Measurements from ENCODE around the gene CPNE4. TPM values are rescaled to one million over a fixed set of nuclear protein-coding genes. Genes with fewer than 3 reads are reported as not detected.

The CPNE4 gene
- total RNA-seq, 1 experiment from 2014 or later = 0.41 TPM

GRCh38 chr3:132001999-132002398 is 32.8 kb downstream of the CPNE4 start:
- no peak for DNase-seq
- POLR2A ChIA-PET = no interaction called here
- no peak overlapping the region for H3K27ac Mint-ChIP-seq (ENCODE audit: unreplicated experiment)
- no peaks in the 10 kb centered on the region for H3K9me3 Mint-ChIP-seq (ENCODE audit: unreplicated experiment)
- no peaks in the 10 kb centered on the region for H3K36me3 Mint-ChIP-seq (ENCODE audit: insufficient read depth, unreplicated experiment)
- Histone ChIP-seq H3K9me3 (no peaks in the 10 kb centered on the region), H3K4me3 (ENCODE audit: low read depth, low read length) (no peak overlapping the region), H3K27me3 (replicated peaks; ENCODE audit: control insufficient read depth, insufficient read depth, low read length) (no peaks in the 10 kb centered on the region), H3K4me1 (no peaks in the 10 kb centered on the region), H3K36me3 (ENCODE audit: control insufficient read depth, insufficient read depth, low read length) (no peaks in the 10 kb centered on the region)
- TF ChIP-seq, protein P1, sequence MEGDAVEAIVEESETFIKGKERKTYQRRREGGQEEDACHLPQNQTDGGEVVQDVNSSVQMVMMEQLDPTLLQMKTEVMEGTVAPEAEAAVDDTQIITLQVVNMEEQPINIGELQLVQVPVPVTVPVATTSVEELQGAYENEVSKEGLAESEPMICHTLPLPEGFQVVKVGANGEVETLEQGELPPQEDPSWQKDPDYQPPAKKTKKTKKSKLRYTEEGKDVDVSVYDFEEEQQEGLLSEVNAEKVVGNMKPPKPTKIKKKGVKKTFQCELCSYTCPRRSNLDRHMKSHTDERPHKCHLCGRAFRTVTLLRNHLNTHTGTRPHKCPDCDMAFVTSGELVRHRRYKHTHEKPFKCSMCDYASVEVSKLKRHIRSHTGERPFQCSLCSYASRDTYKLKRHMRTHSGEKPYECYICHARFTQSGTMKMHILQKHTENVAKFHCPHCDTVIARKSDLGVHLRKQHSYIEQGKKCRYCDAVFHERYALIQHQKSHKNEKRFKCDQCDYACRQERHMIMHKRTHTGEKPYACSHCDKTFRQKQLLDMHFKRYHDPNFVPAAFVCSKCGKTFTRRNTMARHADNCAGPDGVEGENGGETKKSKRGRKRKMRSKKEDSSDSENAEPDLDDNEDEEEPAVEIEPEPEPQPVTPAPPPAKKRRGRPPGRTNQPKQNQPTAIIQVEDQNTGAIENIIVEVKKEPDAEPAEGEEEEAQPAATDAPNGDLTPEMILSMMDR (IDR thresholded peaks at IDR 0.05; ENCODE audit: insufficient read depth in 1 of 2, low read depth in 1 of 2, low read length in 1 of 2, severe bottlenecking in 1 of 2, unreplicated experiment in 1 of 2) = no peak
- peaks cover 21% of the 10 kb centered on the region for H3K27me3 Mint-ChIP-seq (ENCODE audit: insufficient read depth, unreplicated experiment)
- CTCF ChIA-PET = no interaction called here
- H3K4me1 Mint-ChIP-seq (ENCODE audit: low read depth, unreplicated experiment) = no peaks in the 10 kb centered on the region
- no TSS peak for BruUV-seq (replicated peaks)
- H3K4me3 Mint-ChIP-seq (ENCODE audit: unreplicated experiment) = no peak overlapping the region
- intact Hi-C loops (cut with micrococcal nuclease; ENCODE audit: unreplicated experiment) = no loop called here

- Histone ChIP-seq H3K4me1 (no peaks in the 10 kb centered on the region), H3K27me3 (replicated peaks; ENCODE audit: control insufficient read depth, insufficient read depth, low read length) (no peaks in the 10 kb centered on the region), H3K4me3 (ENCODE audit: low read depth, low read length) (no peak overlapping the region), H3K36me3 (ENCODE audit: control insufficient read depth, insufficient read depth, low read length) (no peaks in the 10 kb centered on the region), H3K9me3 (no peaks in the 10 kb centered on the region)
- no peak for DNase-seq
- TF ChIP-seq, protein P1 (IDR thresholded peaks at IDR 0.05; ENCODE audit: insufficient read depth in 1 of 2, low read depth in 1 of 2, low read length in 1 of 2, severe bottlenecking in 1 of 2, unreplicated experiment in 1 of 2) = no peak
- ChIA-PET CTCF (no interaction called here), POLR2A (no interaction called here)
- Mint-ChIP-seq H3K9me3 (ENCODE audit: unreplicated experiment) (no peaks in the 10 kb centered on the region), H3K27ac (ENCODE audit: unreplicated experiment) (no peak overlapping the region), H3K4me1 (ENCODE audit: low read depth, unreplicated experiment) (no peaks in the 10 kb centered on the region), H3K36me3 (ENCODE audit: insufficient read depth, unreplicated experiment) (no peaks in the 10 kb centered on the region), H3K4me3 (ENCODE audit: unreplicated experiment) (no peak overlapping the region), H3K27me3 (ENCODE audit: insufficient read depth, unreplicated experiment) (peaks cover 21% of the 10 kb centered on the region)
- intact Hi-C loops (cut with micrococcal nuclease; ENCODE audit: unreplicated experiment) = no loop called here
- BruUV-seq (replicated peaks) = no TSS peak
Observed at GRCh38 chr3:132001036-132001435, 33.8 kb downstream of the CPNE4 start.

- Mint-ChIP-seq H3K9me3 (ENCODE audit: unreplicated experiment) (peaks cover 2% of the 10 kb centered on the region), H3K27me3 (ENCODE audit: insufficient read depth, unreplicated experiment) (peaks cover 24% of the 10 kb centered on the region), H3K36me3 (ENCODE audit: insufficient read depth, unreplicated experiment) (no peaks in the 10 kb centered on the region), H3K27ac (ENCODE audit: unreplicated experiment) (no peak overlapping the region), H3K4me1 (ENCODE audit: low read depth, unreplicated experiment) (no peaks in the 10 kb centered on the region), H3K4me3 (ENCODE audit: unreplicated experiment) (no peak overlapping the region)
- CTCF ChIA-PET = no interaction called here
- Histone ChIP-seq H3K4me1 (no peaks in the 10 kb centered on the region), H3K4me3 (ENCODE audit: low read depth, low read length) (no peak overlapping the region), H3K27me3 (replicated peaks; ENCODE audit: control insufficient read depth, insufficient read depth, low read length) (no peaks in the 10 kb centered on the region), H3K9me3 (0 out of 2 replicates have a peak, but pooled peaks cover under 1% of the 10 kb centered on the region), H3K36me3 (ENCODE audit: control insufficient read depth, insufficient read depth, low read length) (no peaks in the 10 kb centered on the region)
- BruUV-seq (replicated peaks) = no TSS peak
- TF ChIP-seq, protein P1 (IDR thresholded peaks at IDR 0.05; ENCODE audit: insufficient read depth in 1 of 2, low read depth in 1 of 2, low read length in 1 of 2, severe bottlenecking in 1 of 2, unreplicated experiment in 1 of 2) = no peak
- intact Hi-C loops (cut with micrococcal nuclease; ENCODE audit: unreplicated experiment) = no loop called here
- POLR2A ChIA-PET = no interaction called here
- no peak for DNase-seq
Observed at GRCh38 chr3:131998027-131998426, 36.8 kb downstream of the CPNE4 start.
